Psoas muscle (tissue), 8 donors: ENCODE data around the gene SLC22A25. TPM values are rescaled to one million over a fixed set of nuclear protein-coding genes. Genes with fewer than 3 reads are reported as not detected.

Source experiments
- ATAC-seq, 4 donors: fragments of 200-7000 bp; cut with Tn5 transposase; one replicate each; pipeline ENCODE4 v1.9.1; 2020; ENCODE audit warnings: moderate library complexity in 3 of 4, mild to moderate bottlenecking in 2 of 4
- DNase-seq, 2 donors: peaks; one replicate each; pipeline ENCODE4 v3.0.0-alpha.2; 2020
- H3K27ac ChIP-seq: fragments of 200-600 bp; one replicate; pipeline ENCODE4 v1.8.0; 2022
- H3K27me3 ChIP-seq, 3 donors: fragments of 200-600 bp in 1 of 3; one replicate each; pipeline versions ENCODE4 v1.6.1 to v1.8.0; 2013 to 2022; ENCODE audit warnings: low read length in 2 of 3, mild to moderate bottlenecking in 2 of 3, moderate library complexity in 1 of 3; ENCODE audit not compliant: insufficient read depth in 3 of 3
- H3K36me3 ChIP-seq, 2 donors: fragments of 200-600 bp in 1 of 2; one replicate each; pipeline versions ENCODE4 v1.6.1 to v1.8.0; 2013 to 2022; ENCODE audit warnings: low read depth in 1 of 2, mild to moderate bottlenecking in 1 of 2, moderate library complexity in 1 of 2; ENCODE audit not compliant: insufficient read depth in 1 of 2
- H3K4me1 ChIP-seq: fragments of 200-600 bp; one replicate; pipeline ENCODE4 v1.8.0; 2022
- H3K4me3 ChIP-seq: fragments of 200-600 bp; one replicate; pipeline ENCODE4 v1.8.0; 2022; ENCODE audit warnings: mild to moderate bottlenecking
- H3K9me3 ChIP-seq: fragments of 200-600 bp; one replicate; pipeline ENCODE4 v1.8.0; 2022
- WGBS, 3 donors: extraction: QIAGEN DNeasy Blood & Tissue Kit; methylation state at CpG; one replicate each; pipeline versions ENCODE4 v1.1.6 to v1.1.7; 2013; 5-methylcytosine and 5-hydroxymethylcytosine counted together
- intact Hi-C, 2 donors: fragments of 100-400 bp; cut with DNase I; formaldehyde crosslinking; loops; one replicate each; pipeline versions ENCODE4 v1.11.0 to v1.14.2; 2022
- polyA plus RNA-seq, 3 donors: library from polyadenylated mRNA; stranded (reverse); fragments of 200-250 nt; gene quantifications; one replicate each; pipeline ENCODE4 v1.2.3, GENCODE V29; 2013
- total RNA-seq, 4 donors: library from RNA; stranded (reverse); fragmentation: NEBNext Ultra II Directional in 2 of 4; extraction: Animal tissue kit (Norgen Biotek cat#: 25700) in 2 of 4; gene quantifications; one replicate each; pipeline versions ENCODE4 v1.2.1 to v1.2.4, GENCODE V29; 2021 to 2023
- TF ChIP-seq, protein P1 (sequence below): fragments of 200-600 bp; IDR thresholded peaks from one replicate; pipeline ENCODE4 v1.8.0; 2022; ENCODE audit warnings: antibody characterized with exemption
- donor health status: healthy with polysubstance abuse.
- donor health status: DM: no; HTN: no; CAD: no; lungs with moderate emphysema.
- donor health status: Bipolar disorder and iron deficiency.
- donor health status: healthy.
- donor health status: DM: yes; HTN: yes; CAD: no.
- donor health status: DM: no; HTN: no; CAD: no.
- donor health status: DM: no; HTN: no; CAD: no.
- donor health status: DM: yes; HTN: yes; CAD: no.

Gene SLC22A25
- total and polyA plus RNA-seq, 7 donors: not detected

DNA sequence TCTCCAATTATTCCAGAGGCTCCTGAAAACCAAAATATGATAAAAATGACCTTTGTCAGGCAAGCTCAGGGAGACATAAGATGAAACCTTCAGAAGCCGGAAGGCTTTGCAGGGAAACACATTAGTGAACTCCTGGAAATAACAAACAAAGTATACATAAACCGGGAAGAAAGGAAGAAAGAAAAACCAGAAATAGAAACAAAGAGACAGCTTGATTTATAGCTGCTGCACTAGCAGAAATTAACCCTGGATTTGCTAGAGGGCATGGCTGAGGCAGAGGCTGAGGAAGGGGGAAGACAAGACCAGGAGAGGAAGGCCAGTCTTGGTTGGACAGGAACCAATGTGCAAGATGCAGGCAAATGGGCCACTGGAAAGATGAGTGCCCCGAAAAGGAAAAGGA lies 33.3 kb downstream of the SLC22A25 start:
- WGBS, 3 donors: 31 to 35% (median 33%) methylated on average over 3 of the region's 3 CpGs
- no peak for ATAC-seq
- intact Hi-C loops: no loop called here
- Histone ChIP-seq H3K27me3 (no peaks in the 10 kb centered on the region), H3K27ac (no peak overlapping the region), H3K4me1 (no peaks in the 10 kb centered on the region), H3K9me3 (no peaks in the 10 kb centered on the region), H3K4me3 (no peak overlapping the region), H3K36me3 (no peaks in the 10 kb centered on the region)
- DNase-seq: no peak
- TF ChIP-seq, protein P1, sequence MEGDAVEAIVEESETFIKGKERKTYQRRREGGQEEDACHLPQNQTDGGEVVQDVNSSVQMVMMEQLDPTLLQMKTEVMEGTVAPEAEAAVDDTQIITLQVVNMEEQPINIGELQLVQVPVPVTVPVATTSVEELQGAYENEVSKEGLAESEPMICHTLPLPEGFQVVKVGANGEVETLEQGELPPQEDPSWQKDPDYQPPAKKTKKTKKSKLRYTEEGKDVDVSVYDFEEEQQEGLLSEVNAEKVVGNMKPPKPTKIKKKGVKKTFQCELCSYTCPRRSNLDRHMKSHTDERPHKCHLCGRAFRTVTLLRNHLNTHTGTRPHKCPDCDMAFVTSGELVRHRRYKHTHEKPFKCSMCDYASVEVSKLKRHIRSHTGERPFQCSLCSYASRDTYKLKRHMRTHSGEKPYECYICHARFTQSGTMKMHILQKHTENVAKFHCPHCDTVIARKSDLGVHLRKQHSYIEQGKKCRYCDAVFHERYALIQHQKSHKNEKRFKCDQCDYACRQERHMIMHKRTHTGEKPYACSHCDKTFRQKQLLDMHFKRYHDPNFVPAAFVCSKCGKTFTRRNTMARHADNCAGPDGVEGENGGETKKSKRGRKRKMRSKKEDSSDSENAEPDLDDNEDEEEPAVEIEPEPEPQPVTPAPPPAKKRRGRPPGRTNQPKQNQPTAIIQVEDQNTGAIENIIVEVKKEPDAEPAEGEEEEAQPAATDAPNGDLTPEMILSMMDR: no peak

Other genes starting within 250 kb of the SLC22A25 start
- not detected for gene SLC22A8, start 227.8 kb downstream of the SLC22A25 start, total RNA-seq
- gene SLC22A8, start 227.8 kb downstream of the SLC22A25 start, polyA plus RNA-seq: not detected
- gene SLC22A24, start 99.4 kb downstream of the SLC22A25 start, total RNA-seq: not detected
- not detected for gene SLC22A24, start 99.4 kb downstream of the SLC22A25 start, polyA plus RNA-seq
- not detected for gene SLC22A9, start 126.2 kb upstream of the SLC22A25 start, total RNA-seq
- gene SLC22A9, start 126.2 kb upstream of the SLC22A25 start, polyA plus RNA-seq: not detected
- under 1 TPM; 0.11 to 0.59 (median 0.44) TPM for gene PLAAT5, start 247.6 kb upstream of the SLC22A25 start, total RNA-seq
- gene PLAAT5, start 247.6 kb upstream of the SLC22A25 start, polyA plus RNA-seq: under 1 TPM; 0.14 to 0.33 (median 0.30) TPM